HCT116 (cell line): ENCODE results near the gene SKAP1. TPM values are rescaled to one million over a fixed set of nuclear protein-coding genes. Genes with fewer than 3 reads are reported as not detected.

Source experiments
- ATAC-seq: fragments of 200-7000 bp; cut with Tn5 transposase; 2 replicates; pipeline ENCODE4 v1.9.1; 2020; ENCODE audit warnings: mild to moderate bottlenecking, moderate library complexity
- BruUV-seq: library from RNA; stranded (reverse); fragments of 400-500 nt; replicated peaks from 2 replicates; lab custom pipeline; 2021; lab: Mats Ljungman, UMichigan
- CTCF ChIA-PET: fragments of 300-600 bp; sonication (Branson Sonifier 250); formaldehyde crosslinking; loops from one replicate; lab custom pipeline; 2021; ENCODE audit warnings: antibody characterized with exemption; lab: Charles Lee
- POLR2A ChIA-PET: fragments of 300-600, 350-600 bp; sonication (Branson Sonifier 250); formaldehyde crosslinking; loops from one replicate; lab custom pipeline; 2021; ENCODE audit warnings: antibody characterized with exemption; lab: Charles Lee
- RAD21 ChIA-PET, 2 experiments: fragments of 300-600 bp; sonication (Branson Sonifier 250); formaldehyde crosslinking; loops; one replicate each; lab custom pipeline; 2023; ENCODE audit warnings: low total read pairs in 2 of 2; ENCODE audit not compliant: uncharacterized antibody in 2 of 2, unreplicated experiment in 2 of 2, low non-redundant PET in 1 of 2; lab: Charles Lee
- DNase-seq: peaks from one replicate; pipeline ENCODE4 v3.0.0-alpha.2; 2010; ENCODE audit warnings: low read depth, low spot score
- H2AFZ ChIP-seq: fragments of 200-600 bp; shearing (Covaris generic), sonication (generic); 2 replicates; pipeline ENCODE4 v1.6.1; 2017; ENCODE audit warnings: low read depth, mixed run types, mixed read lengths, antibody characterized with exemption, low read length; ENCODE audit not compliant: poor library complexity, severe bottlenecking
- H3K27ac ChIP-seq: 2 replicates; pipeline ENCODE4 v1.5.1; 2012; ENCODE audit warnings: low read depth, low read length
- H3K27me3 ChIP-seq: fragments of 200-600 bp; sonication (generic); 2 replicates; pipeline ENCODE4 v1.6.1; 2016; ENCODE audit warnings: mixed run types, low read length, mixed read lengths; ENCODE audit not compliant: insufficient read depth
- H3K36me3 ChIP-seq, 2 experiments: fragments of 200-500 bp in 1 of 2; fragments of 200-600 bp in 1 of 2; sonication (Bioruptor generic) in 1 of 2; sonication (generic) in 1 of 2; 2 replicates each; pipeline versions ENCODE4 v1.5.1 to v1.6.1; 2014 to 2016; ENCODE audit warnings: low read length in 2 of 2, inconsistent platforms in 1 of 2, mixed read lengths in 1 of 2, mixed run types in 1 of 2; ENCODE audit not compliant: insufficient read depth in 2 of 2, control insufficient read depth in 1 of 2
- H3K4me1 ChIP-seq, 2 experiments: fragments of 200-600 bp in 1 of 2; sonication (generic) in 1 of 2; 2 replicates each; pipeline versions ENCODE4 v1.5.1 to v1.6.1; 2012 to 2017; ENCODE audit warnings: low read length in 2 of 2, inconsistent platforms in 1 of 2, mild to moderate bottlenecking in 1 of 2, mixed read lengths in 1 of 2, mixed run types in 1 of 2, moderate library complexity in 1 of 2; ENCODE audit not compliant: insufficient read depth in 2 of 2, control insufficient read depth in 1 of 2
- H3K4me2 ChIP-seq: fragments of 200-600 bp; sonication (generic); 2 replicates; pipeline ENCODE4 v1.6.1; 2017; ENCODE audit warnings: mixed run types, low read length, mixed read lengths
- H3K4me3 ChIP-seq, 2 experiments: fragments of 200-600 bp in 1 of 2; sonication (generic) in 1 of 2; replicated peaks in 1 of 2; 2 replicates each; pipeline ENCODE4 v1.5.1; 2011 to 2016; ENCODE audit warnings: low read length in 2 of 2, control low read depth in 1 of 2, low read depth in 1 of 2, mild to moderate bottlenecking in 1 of 2, mixed read lengths in 1 of 2, mixed run types in 1 of 2
- H3K79me2 ChIP-seq: fragments of 200-600 bp; sonication (generic); 2 replicates; pipeline ENCODE4 v1.6.1; 2017; ENCODE audit warnings: mild to moderate bottlenecking, mixed run types, low read length, moderate library complexity, mixed read lengths; ENCODE audit not compliant: insufficient read depth
- H3K9ac ChIP-seq: fragments of 200-600 bp; sonication (generic); 2 replicates; pipeline ENCODE4 v1.6.1; 2016; ENCODE audit warnings: low read length, mixed read lengths
- H3K9me2 ChIP-seq: fragments of 200-600 bp; sonication (generic), shearing (Covaris generic); 2 replicates; pipeline ENCODE4 v1.6.1; 2017; ENCODE audit warnings: mixed run types, mild to moderate bottlenecking, moderate library complexity; ENCODE audit not compliant: insufficient read depth
- H3K9me3 ChIP-seq, 2 experiments: fragments of 200-500 bp in 1 of 2; fragments of 200-600 bp in 1 of 2; sonication (Bioruptor generic) in 1 of 2; sonication (generic) in 1 of 2; 2 replicates each; pipeline ENCODE4 v1.6.1; 2014 to 2017; ENCODE audit warnings: low read length in 2 of 2, mixed read lengths in 2 of 2, inconsistent platforms in 1 of 2, low read depth in 1 of 2, mild to moderate bottlenecking in 1 of 2, mixed run types in 1 of 2, moderate library complexity in 1 of 2; ENCODE audit not compliant: control insufficient read depth in 1 of 2, insufficient read depth in 1 of 2
- H4K20me1 ChIP-seq: fragments of 200-600 bp; sonication (generic), shearing (Covaris generic); 2 replicates; pipeline ENCODE4 v1.6.1; 2017; ENCODE audit warnings: mixed run types, mild to moderate bottlenecking, moderate library complexity; ENCODE audit not compliant: insufficient read depth
- EZH2 ChIP-seq: fragments of 200-600 bp; sonication (generic); IDR thresholded peaks from 2 replicates; pipeline ENCODE4 v1.6.1; 2017; ENCODE audit warnings: antibody characterized with exemption, mixed run types
- EZH2phosphoT487 ChIP-seq: fragments of 200-600 bp; IDR thresholded peaks from 2 replicates; pipeline ENCODE4 v1.6.1; 2018; ENCODE audit warnings: antibody characterized with exemption, borderline replicate concordance
- FOSL1 ChIP-seq: IDR thresholded peaks from 2 replicates; pipeline ENCODE4 v1.6.1; 2012; ENCODE audit warnings: low read depth
- MAX ChIP-seq: IDR thresholded peaks from 2 replicates; pipeline ENCODE4 v1.6.1; 2012
- POLR2A ChIP-seq: IDR thresholded peaks from 2 replicates; pipeline ENCODE4 v1.7.0; 2011; ENCODE audit warnings: borderline replicate concordance; ENCODE audit not compliant: insufficient read depth, insufficient read length; ENCODE audit errors: extremely low read depth
- POLR2AphosphoS5 ChIP-seq: IDR thresholded peaks from 2 replicates; pipeline ENCODE4 v1.6.1; 2011; ENCODE audit warnings: mild to moderate bottlenecking, low read depth, low read length, moderate library complexity
- RAD21 ChIP-seq: IDR thresholded peaks from 2 replicates; pipeline ENCODE4 v1.6.1; 2012; ENCODE audit warnings: low read depth, mild to moderate bottlenecking
- REST ChIP-seq: IDR thresholded peaks from 2 replicates; pipeline ENCODE4 v1.6.1; 2012; ENCODE audit warnings: low read depth
- SRF ChIP-seq: IDR thresholded peaks from 2 replicates; pipeline ENCODE4 v1.6.1; 2012; ENCODE audit warnings: low read depth
- YY1 ChIP-seq: IDR thresholded peaks from 2 replicates; pipeline ENCODE4 v1.6.1; 2011; ENCODE audit warnings: low read length, low read depth, moderate library complexity, mild to moderate bottlenecking; ENCODE audit not compliant: insufficient replicate concordance; ENCODE audit errors: extremely low read depth
- ZBTB33 ChIP-seq: IDR thresholded peaks from 2 replicates; pipeline ENCODE4 v1.6.1; 2011; ENCODE audit warnings: mild to moderate bottlenecking, low read length, moderate library complexity; ENCODE audit not compliant: insufficient replicate concordance; ENCODE audit errors: extremely low read depth
- ZNF274 ChIP-seq: fragments of 200-500 bp; sonication (Bioruptor generic); IDR thresholded peaks from 2 replicates; pipeline ENCODE4 v1.6.1; 2014; ENCODE audit warnings: mild to moderate bottlenecking, low read depth, low read length, inconsistent platforms
- intact Hi-C: fragments of 100-400 bp; cut with micrococcal nuclease; formaldehyde crosslinking; loops from 2 replicates; pipeline ENCODE4 v1.10.0; 2022
- total RNA-seq: library from RNA; stranded (reverse); gene quantifications from one replicate; pipeline ENCODE4 v1.2.1, GENCODE V29; 2021; ENCODE audit not compliant: unreplicated experiment

Gene SKAP1
- total RNA-seq, 1 experiment from 2014 or later: 12.4 TPM

GRCh38 chr17:48155889-48156611, 274.0 kb downstream of the SKAP1 start:
- peaks cover 3 to 6% of the 10 kb centered on the region in 2 experiments; a peak in 3 of 4 replicates for H3K4me1 ChIP-seq
- POLR2A ChIA-PET: no interaction called here
- intact Hi-C loops: loop anchor here (10.0 kb wide), 2 partner anchors 639 to 719 kb away; no protein-coding TSS in a partner anchor
- H4K20me1 ChIP-seq: no peaks in the 10 kb centered on the region
- H3K27ac ChIP-seq: no peak overlapping the region
- H3K9ac ChIP-seq: no peak overlapping the region
- H3K9me3 ChIP-seq: no peaks in the 10 kb centered on the region
- no peaks in the 10 kb centered on the region for H3K79me2 ChIP-seq
- no peak for DNase-seq
- no peak overlapping the region for H3K4me3 ChIP-seq
- no peak for ATAC-seq
- H3K27me3 ChIP-seq: peaks cover 8% of the 10 kb centered on the region; the same call in 1 of the 2 replicates
- H2AFZ ChIP-seq: no peak overlapping the region
- no peaks in the 10 kb centered on the region for H3K9me2 ChIP-seq
- CTCF ChIA-PET: interaction anchor here (0.8 kb wide), 1 partner anchor 180 kb away, joined by 3 read pairs; no protein-coding TSS in a partner anchor
- TF ChIP-seq RAD21 (no peak), ZBTB33 (no peak), FOSL1 (no peak), REST (no peak), EZH2phosphoT487 (no peak), MAX (no peak), YY1 (no peak), POLR2AphosphoS5 (no peak), ZNF274 (no peak), POLR2A (no peak), SRF (no peak), EZH2 (no peak)
- no peaks in the 10 kb centered on the region for H3K36me3 ChIP-seq
- no TSS peak for BruUV-seq
- H3K4me2 ChIP-seq: no peak overlapping the region
- RAD21 ChIA-PET: no interaction called here
